ENCODE results near the gene ADAMTS12.

DNA sequence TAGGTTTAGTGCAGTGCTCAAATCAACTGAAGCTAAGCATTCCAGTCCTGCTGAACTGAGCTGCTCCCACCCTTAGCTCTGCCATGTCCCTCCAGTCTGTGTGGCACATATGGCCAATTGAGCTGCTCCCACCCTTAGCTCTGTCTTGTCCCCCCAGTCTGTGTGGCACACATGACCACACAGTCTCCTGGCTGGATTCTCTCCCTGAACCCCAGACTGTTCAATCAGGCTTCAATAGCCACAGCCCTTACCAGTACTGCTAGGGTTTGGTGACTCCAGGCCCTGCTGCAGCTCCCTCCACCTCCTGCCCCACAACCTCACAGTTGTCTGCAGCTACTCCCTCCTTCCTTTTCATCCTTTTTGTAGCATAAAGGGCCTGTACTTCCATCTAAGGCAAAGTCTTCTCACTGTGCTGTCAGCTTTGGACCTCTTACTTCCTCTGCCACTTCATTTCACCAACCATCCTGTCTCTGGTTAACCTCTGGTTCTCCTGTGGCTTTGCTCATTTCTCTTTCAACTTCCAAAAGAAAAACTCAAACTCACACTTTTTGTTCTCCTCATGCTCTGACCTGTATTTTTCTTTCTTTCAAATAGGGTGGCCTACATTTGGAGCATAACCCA, 50.8 kb downstream of the ADAMTS12 start:
- TF ChIP-seq, protein P1, sequence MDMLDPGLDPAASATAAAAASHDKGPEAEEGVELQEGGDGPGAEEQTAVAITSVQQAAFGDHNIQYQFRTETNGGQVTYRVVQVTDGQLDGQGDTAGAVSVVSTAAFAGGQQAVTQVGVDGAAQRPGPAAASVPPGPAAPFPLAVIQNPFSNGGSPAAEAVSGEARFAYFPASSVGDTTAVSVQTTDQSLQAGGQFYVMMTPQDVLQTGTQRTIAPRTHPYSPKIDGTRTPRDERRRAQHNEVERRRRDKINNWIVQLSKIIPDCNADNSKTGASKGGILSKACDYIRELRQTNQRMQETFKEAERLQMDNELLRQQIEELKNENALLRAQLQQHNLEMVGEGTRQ (IDR thresholded peaks at IDR 0.05; ENCODE audit: borderline replicate concordance, low read depth, low read length), result no peak
- TF ChIP-seq SUZ12 (IDR thresholded peaks at IDR 0.05; ENCODE audit: unreplicated experiment) (no peak), HDAC2 (IDR thresholded peaks at IDR 0.05) (no peak), TCF12 (IDR thresholded peaks at IDR 0.05; ENCODE audit: low read depth, low read length) (no peak), EZH2 (IDR thresholded peaks at IDR 0.05; ENCODE audit: borderline replicate concordance, control insufficient read depth, low read depth, low read length) (no peak), TAF1 (IDR thresholded peaks at IDR 0.05; ENCODE audit: borderline replicate concordance, low read depth, low read length) (no peak), POLR2AphosphoS2 (IDR thresholded peaks at IDR 0.05; ENCODE audit: low read depth, low read length) (no peak), NFYB (IDR thresholded peaks at IDR 0.05; ENCODE audit: insufficient read depth, low read depth, low read length) (no peak), CHD4 (IDR thresholded peaks at IDR 0.05) (no peak), FOS (IDR thresholded peaks at IDR 0.05; ENCODE audit: borderline replicate concordance, extremely low read depth, insufficient read length) (no peak)
- TF ChIP-seq, protein P2, sequence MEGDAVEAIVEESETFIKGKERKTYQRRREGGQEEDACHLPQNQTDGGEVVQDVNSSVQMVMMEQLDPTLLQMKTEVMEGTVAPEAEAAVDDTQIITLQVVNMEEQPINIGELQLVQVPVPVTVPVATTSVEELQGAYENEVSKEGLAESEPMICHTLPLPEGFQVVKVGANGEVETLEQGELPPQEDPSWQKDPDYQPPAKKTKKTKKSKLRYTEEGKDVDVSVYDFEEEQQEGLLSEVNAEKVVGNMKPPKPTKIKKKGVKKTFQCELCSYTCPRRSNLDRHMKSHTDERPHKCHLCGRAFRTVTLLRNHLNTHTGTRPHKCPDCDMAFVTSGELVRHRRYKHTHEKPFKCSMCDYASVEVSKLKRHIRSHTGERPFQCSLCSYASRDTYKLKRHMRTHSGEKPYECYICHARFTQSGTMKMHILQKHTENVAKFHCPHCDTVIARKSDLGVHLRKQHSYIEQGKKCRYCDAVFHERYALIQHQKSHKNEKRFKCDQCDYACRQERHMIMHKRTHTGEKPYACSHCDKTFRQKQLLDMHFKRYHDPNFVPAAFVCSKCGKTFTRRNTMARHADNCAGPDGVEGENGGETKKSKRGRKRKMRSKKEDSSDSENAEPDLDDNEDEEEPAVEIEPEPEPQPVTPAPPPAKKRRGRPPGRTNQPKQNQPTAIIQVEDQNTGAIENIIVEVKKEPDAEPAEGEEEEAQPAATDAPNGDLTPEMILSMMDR (IDR thresholded peaks at IDR 0.05 in 2 of 3, conservative IDR thresholded peaks at IDR 0.05 in 1 of 3; ENCODE audit: control insufficient read depth in 2 of 3, extremely low read depth in 1 of 3, insufficient read depth in 1 of 3, low read depth in 3 of 3, low read length in 3 of 3), result no peak
- TF ChIP-seq, protein P3, sequence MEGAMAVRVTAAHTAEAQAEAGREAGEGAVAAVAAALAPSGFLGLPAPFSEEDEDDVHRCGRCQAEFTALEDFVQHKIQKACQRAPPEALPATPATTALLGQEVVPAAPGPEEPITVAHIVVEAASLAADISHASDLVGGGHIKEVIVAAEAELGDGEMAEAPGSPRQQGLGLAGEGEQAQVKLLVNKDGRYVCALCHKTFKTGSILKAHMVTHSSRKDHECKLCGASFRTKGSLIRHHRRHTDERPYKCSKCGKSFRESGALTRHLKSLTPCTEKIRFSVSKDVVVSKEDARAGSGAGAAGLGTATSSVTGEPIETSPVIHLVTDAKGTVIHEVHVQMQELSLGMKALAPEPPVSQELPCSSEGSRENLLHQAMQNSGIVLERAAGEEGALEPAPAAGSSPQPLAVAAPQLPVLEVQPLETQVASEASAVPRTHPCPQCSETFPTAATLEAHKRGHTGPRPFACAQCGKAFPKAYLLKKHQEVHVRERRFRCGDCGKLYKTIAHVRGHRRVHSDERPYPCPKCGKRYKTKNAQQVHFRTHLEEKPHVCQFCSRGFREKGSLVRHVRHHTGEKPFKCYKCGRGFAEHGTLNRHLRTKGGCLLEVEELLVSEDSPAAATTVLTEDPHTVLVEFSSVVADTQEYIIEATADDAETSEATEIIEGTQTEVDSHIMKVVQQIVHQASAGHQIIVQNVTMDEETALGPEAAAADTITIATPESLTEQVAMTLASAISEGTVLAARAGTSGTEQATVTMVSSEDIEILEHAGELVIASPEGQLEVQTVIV (IDR thresholded peaks at IDR 0.05; ENCODE audit: borderline replicate concordance, partially characterized antibody), result no peak
